GM21717 (cell line): ENCODE measurements around the gene HDAC4.

Experiments
- ATAC-seq: cut with Tn5 transposase; IDR thresholded peaks from one replicate; pipeline ENCODE4 v1.9.1; 2021; ENCODE audit warnings: mild to moderate bottlenecking, moderate library complexity; ENCODE audit not compliant: unreplicated experiment

The HDAC4 gene

DNA sequence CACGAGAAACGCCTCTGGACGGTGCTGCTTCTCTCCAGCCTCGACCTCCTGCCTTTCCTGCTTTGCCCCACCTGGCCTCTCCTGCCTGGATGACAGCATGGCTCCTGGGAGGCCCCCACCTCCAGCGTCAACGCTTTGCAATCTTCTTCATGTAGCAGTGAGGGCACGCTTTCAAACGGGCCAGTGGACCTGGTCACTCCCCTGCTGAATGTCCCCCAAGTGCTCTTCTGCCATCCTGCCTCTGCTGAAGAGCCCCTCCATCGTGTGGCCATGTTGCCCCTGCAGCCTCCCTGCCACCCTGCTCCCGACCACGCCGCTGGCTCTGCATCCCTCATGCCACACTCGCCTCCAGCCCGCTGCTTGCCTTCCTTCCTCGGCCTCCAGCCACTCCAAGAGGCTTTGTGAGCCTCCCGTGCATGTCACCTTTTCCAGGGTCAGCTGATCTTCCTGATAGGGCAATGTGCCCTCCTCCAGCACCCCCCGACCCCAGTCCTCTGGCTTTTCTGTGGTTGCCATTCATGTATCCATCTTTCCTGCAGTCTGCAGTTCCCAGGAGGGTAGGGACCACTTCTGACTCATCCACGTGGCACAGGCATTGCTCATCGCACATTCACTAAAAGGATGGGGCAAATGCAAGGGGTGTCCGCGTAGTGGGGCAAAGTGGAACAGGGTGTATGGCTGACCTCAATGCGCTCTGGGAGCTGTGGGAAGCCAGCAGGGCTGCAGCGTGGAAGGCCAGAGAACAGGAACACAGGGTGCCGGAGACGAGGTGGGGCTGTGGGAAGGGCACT lies 284.2 kb downstream of the HDAC4 start:
- ATAC-seq = no peak

DNA sequence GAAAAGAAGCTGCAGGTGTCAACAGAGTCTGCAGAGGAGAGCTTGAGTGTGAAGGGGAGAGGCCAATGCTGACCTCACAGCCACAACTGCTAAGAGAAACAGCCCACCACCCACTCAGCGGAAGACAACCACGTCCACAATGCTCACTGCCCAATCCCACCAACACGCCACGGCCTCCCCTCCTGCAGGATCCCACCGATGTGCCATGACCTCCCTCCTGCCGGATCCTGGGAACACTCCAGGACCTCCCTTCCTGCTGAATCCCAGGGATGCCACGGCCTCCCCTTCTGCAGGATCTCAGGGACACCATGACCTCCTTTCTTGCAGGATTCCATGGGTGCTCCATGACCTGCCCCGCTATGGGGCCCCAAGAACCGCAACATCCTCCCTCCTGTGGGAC lies 285.2 kb downstream of the HDAC4 start:
- no peak for ATAC-seq

DNA sequence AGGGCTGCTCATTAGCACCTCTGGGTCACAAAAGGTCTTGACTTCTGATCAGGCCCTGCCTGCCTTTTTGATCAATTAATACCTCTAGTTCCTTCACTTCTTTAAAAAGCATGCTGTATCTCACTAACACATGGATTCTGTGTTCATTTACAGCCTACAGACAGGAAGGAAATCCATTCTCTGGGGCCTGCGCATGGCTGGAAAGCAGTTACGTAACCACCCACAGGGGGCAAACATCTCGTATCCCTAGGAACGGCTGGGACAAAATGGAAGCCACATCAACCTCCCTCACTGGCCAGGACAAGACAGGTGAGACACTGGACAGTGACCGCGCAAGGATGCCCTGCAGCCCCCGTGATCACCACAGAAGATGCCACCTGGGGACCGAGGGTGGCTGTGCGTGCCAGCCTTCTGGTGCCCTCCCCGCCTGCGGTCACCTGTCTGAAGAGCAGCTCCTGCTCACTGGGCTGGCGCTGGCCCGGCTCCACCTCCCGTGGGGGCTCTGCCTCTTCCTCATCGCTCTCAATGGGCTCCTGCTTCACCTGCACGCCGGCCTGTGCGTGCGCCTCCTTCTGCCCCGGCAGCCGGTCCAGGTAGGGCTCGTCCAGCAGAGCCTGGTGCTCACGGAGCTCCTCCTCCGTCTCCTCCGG lies 286.1 kb downstream of the HDAC4 start:
- no peak for ATAC-seq

DNA sequence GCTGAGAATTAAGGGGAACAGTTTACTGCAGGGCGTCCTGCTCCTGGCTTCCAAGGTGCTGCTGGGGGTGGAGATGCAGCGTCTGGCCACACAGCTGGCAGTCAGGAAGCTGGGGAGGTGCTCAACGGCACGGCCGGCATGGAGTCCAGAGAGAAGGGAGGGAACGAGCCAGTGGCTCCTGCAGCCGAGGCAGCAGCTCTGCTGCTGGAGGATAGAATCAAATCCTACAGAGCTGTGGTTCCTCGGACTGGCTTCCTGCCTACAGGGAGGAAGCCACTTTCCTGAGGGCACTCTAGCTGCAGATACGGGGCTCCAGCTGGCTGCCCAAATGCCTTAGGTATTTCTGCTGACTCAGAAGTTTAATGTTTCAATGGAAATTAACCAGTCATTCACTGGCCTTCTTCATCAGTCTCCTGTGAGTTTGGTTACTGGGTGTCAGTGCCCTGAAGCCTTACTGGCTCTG lies 286.7 kb downstream of the HDAC4 start:
- ATAC-seq = no peak

DNA sequence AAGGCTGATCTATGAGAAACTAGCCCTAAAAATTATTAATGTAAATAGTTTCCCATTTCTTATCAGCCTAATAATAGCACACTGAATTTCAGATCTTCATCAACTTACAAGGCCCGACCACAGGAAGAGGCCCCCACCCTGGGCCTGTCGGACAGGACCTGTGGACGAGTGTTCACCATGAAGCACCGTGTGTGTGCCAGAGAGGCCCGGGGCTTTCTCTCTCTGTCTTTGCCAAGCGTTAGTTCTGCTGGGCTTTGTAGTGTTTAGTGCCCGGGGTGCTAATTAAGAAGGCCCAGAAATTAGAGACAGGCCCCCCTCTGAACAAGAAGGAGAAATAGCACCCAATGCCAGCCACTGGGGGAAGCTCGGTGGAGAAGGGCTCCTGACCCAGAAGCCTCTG lies 287.2 kb downstream of the HDAC4 start:
- ATAC-seq = no peak

DNA sequence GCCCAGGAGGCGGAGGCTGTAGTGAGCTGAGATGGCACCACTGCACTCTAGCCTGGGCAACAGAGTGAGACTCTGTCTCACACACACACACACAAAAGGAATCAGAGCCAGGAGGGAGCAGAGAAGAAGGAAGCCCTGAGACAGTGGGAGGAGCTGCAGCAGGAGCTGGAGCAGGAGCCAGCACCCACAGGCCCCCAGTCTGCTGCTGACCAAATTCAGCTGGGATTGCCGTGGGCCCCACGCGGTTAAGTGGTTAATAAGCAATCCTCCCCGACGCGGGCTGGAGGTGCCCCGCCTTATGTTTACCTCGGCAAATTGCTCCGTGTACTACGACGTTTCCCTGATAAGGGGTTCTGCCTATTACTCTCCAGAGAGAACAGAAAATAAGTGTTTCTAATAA lies 287.6 kb downstream of the HDAC4 start:
- ATAC-seq = no peak

DNA sequence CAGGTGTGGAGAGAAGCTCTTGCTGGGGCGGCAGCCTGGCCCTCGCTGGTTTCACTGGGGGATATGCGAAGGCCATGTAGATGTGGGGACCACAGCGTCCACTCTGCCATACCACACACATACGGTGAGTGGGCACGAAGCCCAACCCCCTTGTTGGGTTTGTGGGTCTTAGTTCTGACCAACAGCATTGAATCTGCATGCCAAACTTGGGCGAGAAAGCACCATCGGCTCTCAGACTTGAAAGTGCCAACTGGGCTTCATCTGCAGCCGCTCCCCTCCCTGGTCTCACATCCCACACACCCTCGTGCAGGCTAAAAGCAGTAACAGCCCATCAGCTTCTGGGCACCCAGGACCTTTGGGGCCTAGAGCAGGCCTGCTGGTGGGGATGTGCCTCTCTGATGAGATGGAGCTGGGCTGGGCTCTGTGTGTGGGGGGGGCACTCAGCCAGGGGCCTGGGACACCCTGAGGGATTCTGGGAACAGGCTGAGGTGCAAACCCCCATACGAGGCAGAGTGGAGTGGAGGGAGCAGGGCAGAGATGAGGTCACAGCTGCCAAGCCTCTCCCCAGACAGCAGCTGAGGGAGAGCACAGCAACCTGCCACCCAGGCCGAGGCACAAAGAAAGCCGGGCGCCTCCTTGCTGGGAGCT lies 288.6 kb downstream of the HDAC4 start:
- ATAC-seq = no peak

DNA sequence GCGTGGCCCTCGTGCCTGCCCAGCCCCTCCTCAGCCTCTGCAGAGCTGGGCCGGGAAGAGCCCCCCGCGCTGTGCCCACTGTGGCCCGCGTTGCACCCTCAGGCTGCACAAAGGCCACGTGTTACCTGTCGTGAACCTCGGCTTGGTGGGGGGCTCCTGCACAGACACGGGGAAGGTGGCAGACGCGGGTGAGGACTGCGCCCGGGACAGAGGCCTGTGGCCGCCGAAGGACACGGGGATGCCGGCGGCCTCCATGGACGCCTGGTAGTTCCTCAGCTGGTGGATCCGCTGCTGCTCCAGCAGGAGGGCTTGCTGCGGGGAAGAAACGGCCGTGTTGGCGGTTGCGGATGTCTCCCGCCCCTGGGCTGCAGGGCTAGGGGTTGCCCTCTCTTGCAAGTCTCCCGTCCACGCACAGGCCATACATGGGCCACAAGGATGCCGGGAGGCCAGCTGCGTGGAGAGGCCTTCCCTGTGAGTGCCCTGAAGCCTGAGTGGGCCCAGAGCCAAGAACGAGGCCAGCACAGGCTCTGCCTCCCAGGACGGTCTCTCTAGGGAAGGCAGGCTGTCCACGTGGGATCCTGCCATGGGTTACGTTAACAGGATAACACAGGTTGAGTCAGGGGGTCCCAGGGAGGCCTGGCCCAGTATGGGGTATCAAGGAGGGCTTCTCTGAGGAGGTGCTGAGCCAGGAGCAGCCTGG lies 289.3 kb downstream of the HDAC4 start:
- no peak for ATAC-seq

DNA sequence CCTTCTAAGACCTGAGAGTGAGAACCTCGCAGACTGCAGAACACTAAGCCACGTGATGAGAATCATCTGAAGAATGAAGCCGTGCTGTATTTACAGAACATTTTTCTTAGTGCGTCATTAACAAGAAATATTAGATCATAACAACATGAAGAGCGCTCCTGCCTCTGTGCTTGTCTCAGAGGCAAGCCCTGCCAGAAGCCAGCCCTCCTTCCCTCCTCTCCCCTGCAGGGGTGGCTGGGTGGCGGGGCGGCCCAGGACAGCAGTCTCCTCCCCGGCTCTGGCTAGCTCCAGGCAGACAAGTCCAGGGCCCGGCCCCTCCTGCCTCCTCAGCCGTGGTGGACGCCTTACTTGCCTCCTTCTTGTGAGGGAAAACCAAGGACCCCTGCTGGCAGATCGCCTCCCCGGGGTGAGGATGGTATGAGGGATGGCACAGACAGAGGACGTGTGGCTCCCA lies 290.2 kb downstream of the HDAC4 start:
- ATAC-seq = no peak

DNA sequence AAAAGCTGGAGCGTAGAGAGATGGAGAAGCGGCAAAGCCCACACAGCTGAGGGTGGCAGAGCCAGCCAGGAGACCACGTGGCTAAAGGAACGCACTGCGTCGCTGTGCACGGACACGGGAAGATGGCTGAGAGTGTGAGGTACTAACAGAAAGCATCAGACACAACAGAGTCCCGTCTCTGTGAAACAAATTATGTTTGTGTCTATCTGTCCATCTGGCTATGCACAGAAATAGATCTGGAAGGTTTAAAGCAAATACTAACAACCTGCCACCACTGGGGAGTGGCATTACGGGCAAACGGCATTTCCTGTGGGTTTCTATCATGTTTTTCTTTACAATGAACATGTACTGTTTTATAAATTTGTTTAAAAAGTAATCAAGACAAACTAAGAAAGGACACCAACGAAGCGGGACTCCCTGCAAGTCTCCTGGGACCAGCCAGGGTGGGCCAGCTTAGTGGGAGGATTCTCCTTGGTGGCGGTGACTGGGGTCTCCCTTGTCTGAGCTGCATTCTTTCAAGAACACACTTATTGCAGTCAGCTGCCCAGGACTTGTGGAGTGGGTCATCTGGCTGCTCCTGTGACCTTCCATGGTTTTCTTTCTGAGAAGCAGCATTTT lies 290.8 kb downstream of the HDAC4 start:
- no peak for ATAC-seq

DNA sequence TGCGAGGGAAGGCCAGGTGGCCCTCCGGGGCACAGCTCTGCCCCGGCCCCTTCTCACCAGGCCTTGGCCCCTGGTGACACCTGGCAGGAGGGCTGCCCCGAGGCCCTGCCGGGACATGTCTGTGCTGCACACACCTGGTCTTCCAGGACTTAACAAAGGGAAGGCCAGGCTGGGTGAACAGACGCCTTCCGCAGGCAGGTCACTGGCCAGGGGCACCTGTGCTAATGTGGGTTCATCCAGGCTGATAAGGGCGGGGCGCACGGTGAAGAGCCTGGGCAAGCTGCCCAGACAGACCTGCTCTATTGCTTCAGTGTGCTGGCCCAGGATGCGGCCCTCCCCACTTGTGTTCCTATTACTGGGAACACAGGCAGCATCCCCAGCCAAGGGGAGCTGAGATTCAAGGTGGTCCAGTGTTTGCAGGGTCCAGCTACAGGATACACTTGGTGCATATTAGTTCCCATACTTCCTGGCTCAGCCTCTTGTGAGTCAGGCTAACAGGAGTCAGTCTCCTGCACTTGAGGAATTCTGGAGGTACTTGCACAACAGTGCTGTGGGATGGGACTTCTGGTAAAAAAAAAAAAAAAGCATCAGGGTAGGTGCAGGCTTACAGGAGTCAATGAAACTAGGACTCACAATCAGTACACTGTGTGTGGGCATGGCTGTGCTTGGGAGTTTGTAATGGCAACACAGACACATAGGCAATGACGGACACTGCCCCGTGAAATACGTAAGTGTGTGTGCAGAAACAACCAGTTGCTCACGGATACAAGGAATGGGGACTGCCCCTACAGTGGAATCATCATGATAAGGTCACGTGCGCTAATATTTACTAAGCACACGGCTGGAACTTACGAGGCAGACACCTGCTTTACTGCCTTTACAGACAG lies 291.5 kb downstream of the HDAC4 start:
- no peak for ATAC-seq

DNA sequence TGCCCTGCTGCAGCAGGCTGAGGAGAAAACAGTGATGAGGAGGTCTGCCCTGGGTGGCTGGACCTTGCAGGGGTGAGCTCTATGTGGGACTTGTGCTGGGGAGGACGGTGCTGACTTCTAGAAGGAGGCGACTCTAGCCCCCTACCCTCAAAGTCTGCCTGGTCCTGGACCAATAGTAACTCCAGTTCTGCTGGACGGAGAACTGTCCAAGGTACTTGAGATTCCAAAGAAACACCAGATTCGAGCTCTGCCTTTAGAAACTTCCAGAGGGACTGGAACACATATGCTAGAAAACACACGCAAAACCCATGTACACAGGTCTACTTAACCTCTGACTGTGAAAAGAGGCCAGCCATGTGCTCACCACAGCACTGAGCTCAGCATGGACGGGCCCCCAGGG lies 292.4 kb downstream of the HDAC4 start:
- no peak for ATAC-seq

DNA sequence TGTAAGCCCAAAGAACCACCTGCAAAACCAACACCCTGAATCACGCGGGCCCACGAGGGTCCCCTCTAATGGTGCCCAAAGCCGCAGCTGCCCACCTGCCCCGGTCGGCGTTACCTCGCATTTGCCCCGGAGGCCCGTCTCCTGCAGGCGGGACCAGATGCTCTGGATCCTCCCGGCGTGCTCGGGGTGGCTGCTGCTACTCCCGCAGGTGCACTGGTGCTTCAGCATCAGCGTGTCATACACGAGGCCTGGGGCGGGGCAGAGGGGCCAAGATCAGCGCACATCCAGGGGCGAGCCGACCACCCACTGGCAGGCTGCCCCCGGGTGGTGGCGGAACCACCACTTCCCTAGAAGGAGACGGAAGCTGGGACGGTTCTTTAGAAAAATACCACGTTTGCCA lies 292.9 kb downstream of the HDAC4 start:
- ATAC-seq = no peak

DNA sequence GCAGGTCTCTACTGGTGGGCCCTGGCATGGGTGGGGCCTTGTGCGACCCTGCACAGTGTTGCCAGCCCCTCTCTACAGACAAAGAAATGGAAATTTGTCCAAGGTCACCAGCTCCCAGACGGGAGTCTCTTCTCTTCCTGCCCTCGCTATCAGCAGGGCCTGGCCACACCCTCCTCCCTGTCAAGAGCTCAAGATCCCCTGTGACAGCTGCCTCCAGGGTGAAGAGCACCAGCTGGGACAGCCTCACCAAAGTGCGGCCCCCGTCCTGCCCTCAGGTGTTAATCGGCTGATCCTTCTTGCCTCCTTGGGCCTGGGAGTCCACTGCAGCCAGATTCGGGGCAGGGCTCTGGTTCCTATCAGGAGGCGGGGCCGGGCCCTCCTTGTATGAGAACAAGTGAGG lies 293.9 kb downstream of the HDAC4 start:
- ATAC-seq = no peak

DNA sequence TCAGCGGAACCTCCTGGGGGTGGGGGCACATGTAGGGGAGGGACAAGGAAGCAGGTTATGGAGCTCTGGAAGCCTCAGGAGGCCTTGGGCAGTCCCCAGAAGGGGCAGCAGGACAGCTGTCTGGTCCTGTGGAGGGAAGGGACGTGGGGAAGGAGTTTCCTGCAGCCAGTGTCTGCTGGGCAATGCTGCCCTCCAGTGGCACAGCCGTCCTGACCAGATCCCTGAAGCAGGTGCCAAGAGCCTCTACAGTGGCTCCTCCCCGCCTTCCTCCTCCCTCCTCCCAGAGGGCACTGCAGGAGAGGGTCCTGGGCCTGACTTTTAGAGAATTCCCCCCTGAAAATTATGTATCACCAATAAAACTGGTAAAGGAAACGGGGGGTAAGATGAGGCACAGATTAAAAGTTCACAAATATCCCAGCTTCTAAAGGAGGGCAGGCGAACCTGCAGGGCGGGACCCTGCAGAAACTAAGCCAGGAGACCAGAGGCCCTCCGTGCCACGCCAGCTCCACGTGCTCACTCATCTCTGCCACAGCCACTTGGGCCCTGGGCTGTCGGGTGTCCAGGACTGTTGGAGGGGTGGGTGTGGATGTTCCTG lies 294.4 kb downstream of the HDAC4 start:
- ATAC-seq = no peak

DNA sequence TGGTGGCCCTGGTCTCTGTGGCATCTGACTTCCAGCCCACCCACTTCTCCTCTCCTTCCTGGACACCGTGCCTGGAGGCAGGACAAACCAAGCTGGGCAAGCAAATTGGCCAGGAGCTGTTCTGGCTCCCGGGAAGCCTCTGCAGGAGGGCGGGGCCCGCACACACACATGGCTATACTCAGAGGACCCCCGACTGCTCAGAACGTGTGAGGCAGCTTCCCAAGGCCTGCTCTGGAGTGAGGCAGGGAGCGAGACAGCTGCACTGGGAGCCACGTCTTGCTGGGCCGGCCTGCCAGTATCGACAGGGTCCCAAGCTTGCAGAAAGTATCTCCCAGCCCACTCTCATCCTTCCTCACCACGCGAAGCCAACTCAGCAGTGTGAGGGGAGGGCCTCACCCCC lies 295.6 kb downstream of the HDAC4 start:
- ATAC-seq = no peak

DNA sequence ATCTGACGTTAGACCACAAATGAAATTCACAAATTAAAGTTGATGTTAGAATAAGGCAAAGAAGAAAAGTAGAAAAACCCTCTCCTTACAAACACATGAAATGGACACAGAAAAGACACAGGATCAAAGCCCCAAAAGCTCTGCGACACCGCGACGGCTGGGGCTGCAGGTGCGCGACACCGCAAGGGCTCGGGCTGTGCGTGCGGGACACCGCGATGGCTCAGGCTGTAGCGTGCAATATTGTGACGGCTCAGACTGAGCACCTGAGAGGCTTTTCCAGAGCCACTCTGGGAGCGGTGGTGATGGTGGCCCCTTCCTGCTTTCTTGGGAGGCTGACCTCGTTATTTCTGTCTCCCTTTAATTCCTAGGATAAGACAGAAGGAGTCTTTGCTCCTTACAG lies 296.0 kb downstream of the HDAC4 start:
- ATAC-seq = no peak

DNA sequence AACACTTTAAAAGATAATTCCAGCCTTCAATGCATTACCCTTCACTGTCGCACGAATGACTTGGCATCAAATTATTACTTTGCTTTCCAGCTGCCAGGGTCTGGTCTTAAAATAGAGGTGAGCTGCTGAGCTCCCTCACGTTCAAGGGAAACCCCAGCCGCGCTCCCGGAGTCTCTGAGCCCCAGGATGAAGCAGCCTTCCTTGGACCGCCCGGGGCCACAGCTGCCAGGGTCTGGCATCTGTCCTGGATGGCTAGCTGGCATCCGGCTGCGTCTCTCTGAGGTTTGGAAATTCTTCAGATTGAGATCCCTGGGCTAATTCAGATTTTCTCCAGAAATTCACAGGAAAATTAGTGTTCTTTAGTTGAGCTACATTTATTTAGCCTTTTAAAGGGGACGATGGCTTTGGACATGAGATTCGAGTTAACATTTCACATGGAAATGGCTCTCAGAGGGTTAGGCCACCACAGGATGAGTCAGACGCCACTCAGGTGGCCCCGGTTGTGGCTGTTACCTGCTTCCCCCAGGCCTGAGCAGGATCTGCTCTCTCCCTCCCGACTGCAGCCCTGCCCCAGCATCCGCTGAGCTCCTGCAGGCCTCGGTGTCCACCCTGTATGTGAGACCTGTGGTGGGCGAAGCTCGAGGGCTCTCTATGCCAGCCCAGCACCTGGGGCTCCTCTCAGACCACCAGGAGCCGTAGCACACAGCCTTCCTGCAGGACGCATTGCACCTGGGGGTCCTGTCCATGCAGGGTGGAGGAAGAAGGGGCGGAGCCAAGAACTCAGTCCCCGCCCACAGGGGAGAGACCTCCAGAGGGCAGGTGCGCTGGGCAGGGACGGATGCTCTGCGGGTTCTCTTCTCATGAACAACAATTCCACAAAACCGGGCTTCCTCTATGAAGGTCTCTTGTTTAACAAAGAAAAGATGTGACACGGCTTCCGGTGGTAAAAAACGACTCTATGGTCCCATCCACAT lies 297.4 kb downstream of the HDAC4 start:
- ATAC-seq = no peak
